Femur (tissue), 1 donor: ENCODE data around the gene GAB2.
A peak's percentile ranks its signal among the peaks of the same experiment; 100 is the strongest.

Source experiments
- DNase-seq: peaks from one replicate; pipeline ENCODE4 v3.0.0-alpha.2; 2017

GAB2 gene

DNA sequence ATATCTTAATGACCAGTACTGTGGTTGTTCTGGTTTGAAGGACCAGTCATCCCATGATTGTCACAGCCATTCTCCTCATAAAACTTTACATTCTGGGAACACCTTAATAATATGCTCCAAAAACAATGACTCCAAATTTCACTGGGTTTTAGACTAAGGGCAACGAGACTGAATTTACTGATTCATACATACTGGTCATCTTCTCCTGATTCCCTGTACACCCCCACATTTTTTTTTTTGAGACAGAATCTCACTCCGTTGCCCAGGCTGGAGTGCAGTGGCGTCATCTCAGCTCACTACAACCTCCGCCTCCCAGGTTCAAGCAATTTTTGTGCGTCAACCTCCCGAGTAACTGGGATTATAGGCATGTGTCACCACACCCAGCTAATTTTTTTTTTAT, 78.9 kb downstream of the GAB2 start:
- DNase-seq, result no peak

DNA sequence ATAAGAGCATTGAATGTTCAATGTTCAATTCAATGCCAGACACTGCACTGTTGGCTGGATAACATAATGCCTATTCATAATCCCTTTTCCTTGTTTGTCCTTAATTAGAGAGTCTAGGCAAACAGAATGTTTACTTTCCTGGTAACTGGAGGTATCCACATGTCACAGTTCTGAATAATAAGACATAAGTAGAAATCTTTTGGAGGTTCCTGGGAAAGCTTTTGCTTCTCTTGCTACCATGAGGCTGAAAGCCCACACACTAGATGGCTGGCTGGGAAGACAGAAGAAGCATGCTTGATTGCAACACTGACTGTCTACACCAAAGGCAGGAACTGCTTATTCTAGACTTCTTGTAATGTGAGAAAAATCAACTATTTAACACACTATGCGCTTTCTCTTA, 79.5 kb downstream of the GAB2 start:
- DNase-seq, result no peak

DNA sequence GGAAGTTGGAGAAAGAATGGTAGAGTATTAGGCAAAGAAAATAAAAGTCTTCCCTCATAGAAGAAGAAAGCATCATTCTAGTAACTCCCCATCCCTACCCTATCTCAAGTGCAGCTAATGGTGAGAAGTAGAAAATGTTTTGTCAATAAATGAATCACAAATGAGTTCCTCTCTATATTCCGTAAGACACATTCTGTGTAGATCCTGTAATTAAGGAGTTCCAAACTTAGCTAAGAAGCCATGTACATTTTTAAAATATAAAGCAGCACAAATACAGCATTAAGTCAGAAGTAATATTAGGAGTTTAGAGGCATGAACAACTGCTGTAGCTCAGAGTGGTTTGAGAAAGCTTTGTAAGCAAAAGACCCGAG, 80.1 kb downstream of the GAB2 start:
- no peak for DNase-seq

DNA sequence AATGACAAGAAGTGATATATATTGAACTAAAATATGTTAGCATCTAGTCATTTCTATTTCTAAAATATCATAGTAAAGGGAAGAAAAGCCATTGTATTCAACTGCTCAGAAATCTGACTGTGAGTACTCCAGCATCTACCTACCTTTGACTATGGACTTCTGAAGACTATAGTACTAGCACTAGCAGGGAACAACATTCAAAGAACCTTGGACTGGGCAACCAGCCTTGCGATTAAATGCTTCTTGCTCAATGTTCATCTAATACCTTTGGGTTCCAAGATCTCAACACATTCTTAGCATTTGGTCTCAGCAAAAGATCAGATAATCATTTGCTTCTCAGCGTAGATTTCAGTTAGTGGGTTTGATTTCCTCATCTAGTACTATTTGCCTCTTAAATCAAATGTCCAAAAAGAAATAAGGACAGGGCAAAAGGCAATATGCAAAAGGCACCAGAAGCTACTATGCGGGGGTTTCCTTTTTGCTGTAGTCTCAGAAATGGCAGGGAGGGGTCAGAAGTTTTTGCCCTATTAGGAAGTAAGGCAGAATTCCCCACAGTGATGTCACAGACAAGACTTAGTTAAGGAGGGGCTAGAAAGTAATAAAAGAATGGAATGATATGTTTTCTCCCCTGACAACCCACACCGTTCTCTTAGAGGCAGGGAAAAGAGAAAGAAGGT, 80.6 kb downstream of the GAB2 start:
- no peak for DNase-seq

DNA sequence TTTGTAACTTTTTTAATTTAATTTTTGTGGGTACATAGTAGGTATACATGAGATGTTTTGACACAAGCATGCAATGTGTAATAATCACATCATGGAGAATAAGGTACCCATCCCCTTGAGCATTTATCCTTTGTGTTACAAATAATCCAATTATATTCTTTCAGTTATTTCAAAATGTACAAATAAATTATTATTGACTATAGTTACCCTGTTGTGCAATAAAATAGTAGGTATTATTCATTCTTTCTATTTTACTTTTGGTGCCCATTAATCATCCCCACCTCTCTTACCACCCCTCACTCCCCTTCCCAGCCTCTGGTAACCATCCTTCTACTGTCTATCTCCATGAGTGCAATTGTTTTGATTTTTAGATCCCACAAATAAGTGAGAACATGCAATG, 83.5 kb downstream of the GAB2 start:
- DNase-seq, result no peak

DNA sequence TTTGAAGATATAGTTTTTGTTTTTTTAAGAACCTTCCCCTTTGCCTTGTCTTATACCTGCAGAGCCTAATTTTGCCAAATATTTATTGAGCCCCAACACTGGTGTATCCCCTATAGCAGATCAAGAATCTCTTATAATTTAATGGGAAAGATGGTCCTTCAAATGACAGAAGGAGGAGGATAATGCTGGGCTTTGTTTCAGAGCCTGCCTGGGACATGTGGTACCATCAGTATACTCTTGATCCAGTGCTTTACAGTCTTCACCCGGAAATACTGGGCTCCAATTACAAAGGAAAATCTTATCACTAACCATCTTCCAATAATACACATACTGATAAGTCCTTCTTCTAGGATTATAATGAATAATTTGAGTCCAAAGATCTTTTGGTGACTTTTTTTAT, 84.7 kb downstream of the GAB2 start:
- DNase-seq, result no peak

DNA sequence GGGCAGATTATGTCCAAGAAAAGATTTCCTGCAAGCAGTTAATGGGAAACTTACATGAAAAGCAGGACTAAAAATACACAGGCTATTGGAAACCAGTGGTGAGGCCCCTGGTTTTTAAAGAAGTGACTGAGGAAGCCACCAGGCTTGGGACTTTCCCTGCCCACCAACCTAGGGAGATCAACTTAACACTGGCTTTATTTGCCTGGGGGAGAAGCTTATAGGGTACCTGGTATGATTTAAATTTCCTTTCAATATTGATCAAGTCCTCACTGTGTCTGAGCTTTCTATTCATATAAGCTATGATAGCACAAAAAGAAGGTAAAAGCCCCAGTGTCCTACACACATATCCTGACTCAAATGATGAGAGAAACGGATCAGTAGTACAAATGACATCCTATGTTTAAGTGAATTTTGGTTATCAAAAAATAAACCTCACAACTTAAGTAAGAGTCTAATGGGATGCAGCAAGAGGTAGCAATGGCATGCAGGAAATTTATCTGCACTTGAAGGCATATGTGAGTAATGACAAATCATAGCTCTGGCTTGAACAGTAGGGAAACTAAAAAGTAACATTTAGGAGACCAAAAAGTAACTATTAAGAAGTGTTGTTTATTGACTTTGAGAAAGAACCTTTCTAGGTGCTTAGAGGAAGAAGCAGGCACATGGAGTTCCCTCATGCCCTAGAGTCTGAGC, 85.3 kb downstream of the GAB2 start:
- no peak for DNase-seq

DNA sequence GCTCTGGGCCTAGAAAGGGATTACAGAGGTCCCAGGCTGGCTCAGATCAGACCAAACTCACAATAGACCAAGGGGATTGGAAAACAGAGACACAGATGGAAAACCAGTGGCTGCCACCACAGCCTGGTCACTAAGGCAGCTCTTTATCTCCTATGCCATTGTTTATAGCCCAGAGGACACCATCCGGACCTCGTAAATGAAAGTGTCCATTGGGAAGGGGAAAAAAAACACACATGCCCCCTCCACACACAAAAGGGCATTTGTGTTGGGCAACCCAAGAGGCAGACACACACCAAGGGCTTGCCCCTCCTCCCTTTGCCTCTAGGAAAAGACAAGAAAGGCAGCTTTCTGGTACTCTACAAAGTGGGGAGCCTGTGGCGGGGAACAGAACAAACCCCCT, 85.9 kb downstream of the GAB2 start:
- no peak for DNase-seq

DNA sequence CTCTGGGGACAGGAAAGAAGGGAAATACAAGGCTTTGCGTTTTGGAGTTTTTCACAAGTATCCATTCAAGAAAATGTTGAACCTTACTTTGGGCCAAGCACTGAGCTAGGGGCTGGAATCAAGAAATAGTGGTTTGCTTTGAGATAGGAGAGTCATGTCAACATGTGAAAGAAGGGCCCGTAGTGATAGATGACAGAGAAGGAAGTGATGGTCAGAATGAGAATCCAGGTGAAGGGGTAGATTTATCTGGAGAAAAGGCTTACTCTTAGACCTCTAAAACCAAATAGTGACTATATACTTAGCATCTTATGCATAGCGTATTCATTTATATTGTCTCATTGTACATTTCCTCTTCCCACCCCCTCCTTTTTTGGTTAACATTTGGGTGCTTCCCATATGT, 87.3 kb downstream of the GAB2 start:
- no peak for DNase-seq

DNA sequence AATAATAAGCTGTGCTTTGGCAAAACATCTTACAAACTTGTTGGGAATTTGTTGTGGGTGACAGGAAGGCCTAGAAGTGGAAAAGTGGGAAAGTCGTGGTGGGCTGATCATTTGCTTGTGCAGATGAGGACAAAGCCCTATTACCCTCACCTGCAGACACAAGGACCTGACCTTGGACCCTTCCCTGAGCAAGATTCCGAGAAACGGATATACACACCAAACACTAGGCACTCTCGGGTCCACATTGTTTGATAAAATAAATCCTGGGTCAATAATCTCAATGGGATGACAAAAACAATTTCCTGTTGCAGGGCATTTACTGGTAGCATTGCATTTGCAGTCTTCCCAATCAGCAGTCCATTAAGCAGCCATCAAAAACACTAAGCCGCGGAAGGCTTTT, 89.7 kb downstream of the GAB2 start:
- DNase-seq, result no peak

DNA sequence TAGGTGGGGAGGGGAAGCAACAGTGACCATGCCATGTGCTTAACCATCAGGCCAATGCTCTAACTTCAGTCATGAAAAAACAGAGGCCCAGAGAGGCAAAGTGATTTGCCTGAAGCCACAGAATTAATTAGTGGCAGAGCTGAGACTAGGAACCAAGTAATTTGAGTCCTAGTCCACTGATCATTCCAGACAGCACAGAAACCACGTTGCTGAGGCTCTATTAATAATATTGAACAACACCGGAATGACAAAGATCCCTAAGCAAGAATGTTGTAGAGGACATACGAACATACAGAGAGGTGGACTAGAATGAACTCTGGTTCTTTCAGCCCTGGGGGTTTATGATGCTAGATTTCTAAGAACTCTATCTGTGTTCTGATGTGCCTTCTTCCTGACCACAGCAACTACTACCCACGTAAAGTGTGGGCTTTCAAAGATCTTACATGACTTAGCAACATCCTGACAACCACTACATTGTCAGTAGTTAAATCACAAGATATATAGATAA, 92.3 kb downstream of the GAB2 start:
- no peak for DNase-seq

DNA sequence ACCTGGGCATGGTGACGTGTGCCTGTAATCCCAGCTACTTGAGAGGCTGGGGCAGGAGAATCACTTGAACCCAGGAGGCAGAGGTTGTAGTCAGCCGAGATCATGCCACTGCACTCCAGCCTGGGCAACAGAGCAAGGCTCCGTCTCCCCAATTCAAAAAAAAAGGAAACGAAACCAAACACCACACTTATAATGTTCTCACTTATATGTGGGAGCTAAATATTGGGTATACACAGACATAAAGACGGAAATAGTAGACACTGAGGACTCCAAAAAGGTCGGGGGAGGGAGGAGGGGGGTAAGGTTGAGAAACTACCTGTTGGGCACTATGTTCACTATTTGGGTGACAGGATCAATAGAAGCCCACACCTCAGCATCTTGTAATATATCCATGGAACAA, 94.3 kb downstream of the GAB2 start:
- DNase-seq, result no peak

DNA sequence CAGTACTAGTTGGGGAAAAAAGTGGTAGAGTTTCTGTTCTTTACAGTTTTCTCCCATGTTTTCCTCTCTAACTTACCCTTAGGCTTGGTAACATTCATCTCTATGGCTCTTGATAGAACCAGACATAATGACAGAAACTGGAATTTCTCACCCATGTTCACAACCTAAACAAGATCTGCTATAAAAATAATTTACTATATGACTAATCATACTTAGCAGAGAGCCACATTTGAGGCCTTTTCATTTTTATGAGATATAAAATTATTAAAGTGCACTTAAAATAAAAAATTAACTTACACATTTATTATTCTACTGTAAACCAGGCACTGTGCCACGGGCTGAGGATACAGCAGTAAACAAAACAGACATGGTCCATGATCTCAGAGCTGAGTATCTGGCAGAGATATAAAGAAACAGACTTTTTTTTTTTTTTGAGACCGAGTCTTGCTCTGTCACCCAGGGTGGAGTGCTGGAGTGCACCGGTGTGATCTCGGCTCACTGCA, 98.1 kb downstream of the GAB2 start:
- DNase-seq, result no peak

DNA sequence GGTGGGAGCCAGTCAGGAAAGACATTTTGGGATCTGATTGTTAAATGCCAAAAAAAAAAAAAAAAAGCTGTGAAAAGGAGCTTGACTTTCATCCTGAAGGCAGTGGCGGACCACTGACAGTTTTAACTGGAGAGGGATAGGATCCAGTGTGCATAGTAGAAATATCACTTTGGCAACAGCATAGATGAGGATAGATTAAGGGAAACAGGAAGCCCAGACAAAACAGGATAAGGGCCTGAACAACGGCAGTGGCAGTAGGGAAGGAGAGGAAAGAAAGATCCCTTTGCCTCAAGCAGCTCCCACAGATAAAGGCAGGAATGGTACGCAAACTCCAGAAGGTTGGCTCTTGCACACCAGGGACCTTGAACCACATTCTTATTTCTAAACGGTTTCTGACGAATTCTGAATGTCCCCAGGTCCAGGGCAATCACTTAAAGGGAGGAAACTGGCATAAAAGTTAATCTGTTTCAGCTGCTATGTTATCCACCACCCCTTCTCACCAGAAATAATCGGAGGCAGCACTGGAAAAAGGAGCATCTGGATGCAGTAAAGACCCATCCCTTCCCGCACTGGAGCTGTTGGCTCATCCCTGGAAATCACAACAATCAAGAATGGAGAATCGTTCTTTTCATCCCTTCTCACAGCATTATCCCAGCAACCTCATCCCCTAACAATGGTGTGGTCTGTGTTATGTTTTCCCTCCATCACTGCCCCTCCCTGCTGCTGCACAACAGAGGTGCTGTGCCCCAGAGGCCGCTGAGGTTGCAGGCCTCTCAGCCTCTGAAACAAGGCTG, 99.1 kb downstream of the GAB2 start:
- peak; percentile 29 for DNase-seq

DNA sequence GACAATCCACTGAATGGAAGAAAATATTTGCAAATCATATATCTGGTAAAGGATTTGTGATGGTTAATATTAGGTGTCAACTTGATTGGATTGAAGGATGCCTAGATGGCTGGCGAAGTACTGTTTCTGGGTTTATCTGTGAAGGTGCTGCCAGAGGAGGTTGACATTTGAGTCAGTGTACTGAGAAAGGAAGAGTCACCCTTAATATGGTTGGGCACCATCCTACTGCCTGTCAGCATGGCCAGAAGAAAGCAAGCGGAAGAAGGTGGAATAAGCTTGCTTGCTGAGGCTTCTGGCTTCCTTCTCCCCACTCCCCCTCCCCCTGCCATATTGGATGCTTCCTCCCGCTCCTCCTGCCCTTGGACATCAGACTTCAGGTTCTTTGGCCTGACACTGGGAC, 101.9 kb downstream of the GAB2 start:
- DNase-seq, result no peak

DNA sequence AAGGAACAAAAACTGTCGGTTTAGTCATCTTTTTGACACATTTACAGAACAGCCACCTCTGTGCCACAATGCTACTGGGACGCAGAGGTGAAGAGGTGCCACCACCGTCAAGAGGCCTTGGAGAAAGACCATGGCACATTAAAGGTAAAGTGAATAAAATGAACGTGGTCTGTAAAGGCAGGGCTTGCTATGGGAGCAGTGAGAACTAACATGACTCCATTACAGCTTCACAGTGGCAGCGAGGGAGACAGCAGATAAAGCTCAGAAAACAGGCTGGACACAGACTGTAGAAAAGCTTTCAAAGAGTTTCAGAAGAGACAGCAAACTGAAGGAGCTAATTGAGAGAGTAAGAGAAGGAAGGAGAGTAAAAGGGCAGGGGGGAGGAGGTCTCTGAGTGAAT, 102.9 kb downstream of the GAB2 start:
- DNase-seq, result no peak

DNA sequence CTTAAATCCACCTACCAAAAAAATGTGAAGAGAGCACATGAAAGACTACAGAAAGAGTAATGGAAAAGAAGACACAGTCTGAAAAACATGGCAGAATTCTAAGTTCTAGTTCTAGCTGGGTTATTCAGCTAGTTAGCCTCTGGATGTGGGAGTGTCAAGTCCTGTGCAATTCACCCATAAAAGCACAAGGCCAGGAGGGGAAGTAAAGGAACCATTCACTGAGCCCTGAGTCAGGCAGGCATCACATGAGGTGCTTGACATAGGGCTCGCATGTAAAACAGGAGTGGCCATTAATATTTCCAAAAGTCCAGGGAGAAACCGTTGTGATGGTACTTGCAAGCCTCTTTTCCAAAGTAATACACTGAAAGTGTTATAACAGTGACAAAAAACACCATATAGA, 103.7 kb downstream of the GAB2 start:
- no peak for DNase-seq

DNA sequence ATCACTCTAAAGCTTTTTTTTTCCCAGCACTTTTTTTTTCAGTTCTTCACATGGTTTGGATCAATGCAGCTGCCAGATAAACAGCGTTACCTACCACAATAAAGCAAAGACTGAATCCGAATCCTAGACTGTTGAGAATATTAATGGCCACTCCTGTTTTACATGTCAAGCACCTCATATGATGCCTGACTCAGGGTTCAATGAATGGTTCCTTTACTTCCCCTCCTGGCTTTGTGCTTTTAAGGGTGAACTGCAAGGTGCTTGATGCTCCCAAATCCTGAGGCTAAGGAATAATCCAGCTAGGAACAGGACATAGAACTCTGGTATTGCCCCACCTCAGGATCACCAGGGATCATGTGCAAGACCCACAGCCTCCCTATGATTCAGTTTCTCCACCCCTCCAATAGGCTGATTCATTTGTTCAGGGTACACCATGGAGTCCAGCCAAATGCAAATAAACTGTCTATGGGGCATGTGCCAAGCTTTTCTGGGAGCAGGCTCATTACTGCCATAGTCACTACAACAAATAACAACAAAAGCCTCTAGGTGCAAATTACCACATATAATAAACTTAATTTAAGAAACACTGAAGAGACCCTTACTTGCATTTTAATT, 104.3 kb downstream of the GAB2 start:
- DNase-seq, result no peak

DNA sequence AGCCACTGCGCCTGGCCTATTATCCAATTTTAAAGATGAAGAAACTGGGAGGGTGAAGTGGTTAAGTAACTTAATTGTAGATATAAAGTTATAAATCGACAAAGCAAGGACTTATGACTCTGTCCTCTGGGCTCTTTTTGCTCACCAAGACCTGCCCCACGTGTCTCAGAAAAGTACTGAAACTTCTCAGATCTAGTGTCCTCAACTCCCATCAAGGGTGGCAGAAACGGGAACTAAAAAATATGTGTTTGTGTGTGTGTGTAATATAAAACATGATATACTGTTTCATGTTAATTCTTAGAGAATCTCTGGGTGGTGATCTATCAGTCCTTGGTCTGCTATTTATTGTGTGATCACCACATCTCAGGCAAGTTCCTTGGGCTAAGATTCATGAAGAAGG, 104.9 kb downstream of the GAB2 start:
- no peak for DNase-seq

DNA sequence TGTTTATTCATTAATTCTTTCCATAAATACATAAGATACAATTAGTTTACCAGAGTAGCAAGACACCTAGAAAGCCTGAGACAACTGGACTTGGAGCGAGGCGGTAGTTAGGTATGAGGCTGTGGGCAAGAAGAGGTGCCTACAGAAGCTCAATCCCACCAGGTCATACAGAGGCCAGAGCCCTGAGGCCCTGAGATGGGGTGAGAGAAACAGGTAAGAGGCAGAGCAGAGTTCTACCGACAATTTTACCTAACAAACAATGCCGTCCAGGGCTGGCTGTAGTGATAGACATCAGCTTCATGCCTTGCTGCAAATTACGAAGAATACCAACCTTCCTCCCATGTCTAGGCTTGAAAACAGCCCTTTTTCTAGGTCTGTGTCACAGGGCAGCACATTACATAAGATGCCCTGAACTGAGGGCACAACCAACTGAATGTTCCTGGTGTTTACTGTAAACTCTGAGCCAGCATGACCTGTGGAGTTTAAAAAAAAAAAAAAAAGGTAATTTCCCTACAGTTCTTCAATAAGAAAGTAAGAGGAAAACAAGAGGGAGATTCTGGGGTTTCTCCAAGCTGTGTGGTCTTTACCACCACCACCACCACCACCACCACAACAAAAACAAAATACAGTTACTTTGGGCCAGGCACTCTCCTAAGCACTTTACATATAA, 105.8 kb downstream of the GAB2 start:
- DNase-seq, result no peak

DNA sequence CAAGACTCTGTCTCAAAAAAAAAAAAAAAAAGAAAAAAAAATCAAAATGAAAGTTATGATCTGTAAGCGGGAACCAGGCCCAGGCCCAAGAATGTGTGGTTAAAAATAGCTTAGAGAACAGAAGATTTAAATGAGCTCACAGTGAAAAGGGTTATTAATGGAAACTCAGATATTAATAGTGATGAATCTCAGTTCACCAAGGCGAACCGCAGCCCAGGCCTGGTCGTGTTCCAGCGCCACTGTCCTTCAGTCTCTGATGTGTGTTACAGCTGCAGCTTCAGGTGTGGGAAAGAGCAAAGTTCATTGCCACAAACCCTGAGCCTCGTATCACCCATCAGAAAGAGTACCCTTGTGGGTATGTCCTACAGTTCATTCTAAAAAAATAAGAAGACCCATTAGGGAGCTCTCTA, 107.1 kb downstream of the GAB2 start:
- DNase-seq, result peak; percentile 56

DNA sequence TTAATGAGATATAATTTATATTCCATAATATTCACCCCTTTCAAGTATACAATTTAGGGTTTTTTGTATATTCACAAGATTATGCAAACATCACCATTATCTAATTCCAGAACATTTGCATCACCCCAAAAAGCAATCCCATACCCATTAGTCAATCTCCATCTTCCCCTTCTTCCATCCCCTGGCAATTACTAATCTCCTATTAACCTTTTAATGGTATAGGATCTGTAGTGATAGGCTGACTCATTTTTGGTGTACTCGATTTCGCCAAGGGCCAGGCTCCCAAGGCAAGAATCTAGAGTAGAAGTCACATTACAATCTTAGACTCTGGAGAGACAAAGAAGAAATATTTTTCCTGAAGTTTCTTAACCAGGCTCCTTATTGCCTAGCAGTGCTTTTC, 113.4 kb downstream of the GAB2 start:
- no peak for DNase-seq
